Measurements from ENCODE around the gene SLC12A7.
"Not testable (repeated sequence)": the region's sequence is repeated elsewhere in the genome, so short reads cannot be mapped to it uniquely, and the experiment has no call there.

Gene SLC12A7

GRCh38 chr5:1032011-1032410 is 79.9 kb downstream of the SLC12A7 start:
- no peak for DNase-seq

- DNase-seq = no peak
Observed at GRCh38 chr5:1031306-1031959, 80.4 kb downstream of the SLC12A7 start.

GRCh38 chr5:1030801-1031271 is 81.0 kb downstream of the SLC12A7 start:
- DNase-seq = no peak

GRCh38 chr5:1029945-1030625 is 81.8 kb downstream of the SLC12A7 start:
- no peak for DNase-seq

- no peak for DNase-seq
Observed at GRCh38 chr5:1029282-1029944, 82.5 kb downstream of the SLC12A7 start.

GRCh38 chr5:1028481-1029281 is 83.2 kb downstream of the SLC12A7 start:
- DNase-seq = no peak

- DNase-seq = no peak
Observed at GRCh38 chr5:1027631-1028441, 84.0 kb downstream of the SLC12A7 start.

- DNase-seq = no peak
Observed at GRCh38 chr5:1026700-1027621, 84.9 kb downstream of the SLC12A7 start.

GRCh38 chr5:1021969-1022336 is 89.9 kb downstream of the SLC12A7 start:
- DNase-seq = not testable (repeated sequence)

GRCh38 chr5:1021136-1021968 is 90.5 kb downstream of the SLC12A7 start:
- no peak for DNase-seq

GRCh38 chr5:1020452-1020961 is 91.4 kb downstream of the SLC12A7 start:
- DNase-seq = no peak

GRCh38 chr5:1019001-1019905 is 92.6 kb downstream of the SLC12A7 start:
- no peak for DNase-seq

GRCh38 chr5:1018596-1018995 is 93.3 kb downstream of the SLC12A7 start:
- no peak for DNase-seq

GRCh38 chr5:1017691-1018455 is 94.0 kb downstream of the SLC12A7 start:
- DNase-seq = no peak

- DNase-seq = no peak
Observed at GRCh38 chr5:1017056-1017455, 94.8 kb downstream of the SLC12A7 start.

- no peak for DNase-seq
Observed at GRCh38 chr5:1016476-1016875, 95.4 kb downstream of the SLC12A7 start.

- DNase-seq = no peak
Observed at GRCh38 chr5:1016036-1016435, 95.8 kb downstream of the SLC12A7 start.

- no peak for DNase-seq
Observed at GRCh38 chr5:1015507-1015906, 96.4 kb downstream of the SLC12A7 start.
